Parathyroid adenoma (tissue), 2 donors: ENCODE results near the gene ULBP2.
"Not testable (repeated sequence)": the region's sequence is repeated elsewhere in the genome, so short reads cannot be mapped to it uniquely, and the experiment has no call there.

Experiments
- H2AFZ ChIP-seq: fragments of 300-600 bp; sonication (generic); one replicate; pipeline ENCODE4 v1.7.0; 2017; ENCODE audit warnings: antibody characterized with exemption, mild to moderate bottlenecking
- H3K27ac ChIP-seq: fragments of 300-600 bp; sonication (generic); one replicate; pipeline ENCODE4 v1.7.0; 2017
- H3K27me3 ChIP-seq: fragments of 300-600 bp; sonication (generic); one replicate; pipeline ENCODE4 v1.7.0; 2017; ENCODE audit warnings: low read length; ENCODE audit not compliant: control insufficient read depth, insufficient read depth
- H3K36me3 ChIP-seq: fragments of 300-600 bp; sonication (generic); one replicate; pipeline ENCODE4 v1.7.0; 2017; ENCODE audit warnings: low read length; ENCODE audit not compliant: control insufficient read depth, insufficient read depth
- H3K4me1 ChIP-seq: fragments of 300-600 bp; sonication (generic); one replicate; pipeline ENCODE4 v1.7.0; 2017; ENCODE audit warnings: control low read depth
- H3K4me2 ChIP-seq: fragments of 300-600 bp; sonication (generic); one replicate; pipeline ENCODE4 v1.7.0; 2017; ENCODE audit warnings: low read length
- H3K4me3 ChIP-seq: fragments of 300-600 bp; sonication (generic); one replicate; pipeline ENCODE4 v1.7.0; 2017; ENCODE audit warnings: low read depth, low read length
- H3K79me2 ChIP-seq: fragments of 300-600 bp; sonication (generic); one replicate; pipeline ENCODE4 v1.7.0; 2017; ENCODE audit warnings: control low read depth
- H3K9ac ChIP-seq: fragments of 300-600 bp; sonication (generic); one replicate; pipeline ENCODE4 v1.7.0; 2017; ENCODE audit warnings: mild to moderate bottlenecking
- H3K9me3 ChIP-seq: fragments of 300-600 bp; sonication (generic); one replicate; pipeline ENCODE4 v1.7.0; 2017; ENCODE audit warnings: low read length; ENCODE audit not compliant: control insufficient read depth
- CTCF ChIP-seq: fragments of 300-600 bp; sonication (generic); IDR thresholded peaks from one replicate; pipeline ENCODE4 v1.7.0; 2017; ENCODE audit warnings: antibody characterized with exemption, mild to moderate bottlenecking
- donor health status: primary hyperparathyroidism.

The ULBP2 gene

DNA sequence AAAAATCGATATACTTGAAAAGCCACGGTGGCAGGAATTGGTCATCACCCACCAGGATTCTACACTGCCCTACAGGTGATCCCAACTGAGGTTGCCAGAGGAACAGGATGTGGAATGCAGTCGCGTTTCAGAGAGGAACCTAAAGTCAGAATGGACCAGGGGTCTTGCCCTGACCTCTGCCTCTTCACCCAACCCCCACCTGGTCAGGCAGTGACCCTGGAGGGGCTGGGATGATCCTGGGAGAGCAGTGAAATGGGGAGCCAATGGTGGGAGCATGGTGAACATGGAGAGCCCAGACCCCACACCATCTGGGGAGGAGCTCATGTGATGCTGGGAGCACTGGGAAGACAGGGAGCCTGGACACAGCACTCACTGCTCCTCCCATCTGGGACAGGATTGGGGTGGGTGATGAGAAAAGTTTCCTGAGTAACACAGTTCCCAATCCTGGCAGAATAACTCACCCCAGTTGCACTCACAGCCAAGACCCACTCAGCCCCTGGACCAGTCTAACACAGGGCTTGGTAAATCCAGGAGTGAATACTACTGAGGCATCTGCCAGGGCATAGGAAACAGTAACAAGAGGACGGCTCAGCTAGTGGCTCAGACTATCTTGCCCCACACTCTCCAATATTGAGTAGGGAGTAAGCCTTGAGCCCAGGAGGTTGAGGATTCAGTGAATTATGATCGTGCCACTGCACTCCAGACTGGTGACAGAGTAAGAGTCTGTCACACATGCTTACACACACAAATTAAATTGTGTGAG lies 1.7 kb upstream of the ULBP2 start:
- H2AFZ ChIP-seq = no peak overlapping the region
- peaks cover 3% of the 10 kb centered on the region for H3K4me1 ChIP-seq

DNA sequence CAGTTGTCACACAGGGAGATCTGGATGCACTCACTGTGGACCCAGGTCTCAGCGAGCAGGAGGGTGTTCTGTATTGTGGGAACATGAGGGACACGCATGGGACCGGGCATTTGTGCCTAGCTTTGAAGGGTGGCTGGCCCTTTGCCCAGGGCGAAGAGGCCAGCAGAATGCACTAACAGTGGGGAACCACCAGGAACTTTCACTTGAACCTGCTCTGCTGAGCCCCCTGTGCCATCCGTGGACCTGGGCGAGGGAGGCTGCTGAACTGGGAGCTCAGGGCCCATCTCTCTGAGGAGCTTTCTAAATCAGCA lies 1.2 kb upstream of the ULBP2 start:
- Histone ChIP-seq H3K27me3 (no peaks in the 10 kb centered on the region), H3K4me3 (no peak overlapping the region), H2AFZ (no peak overlapping the region), H3K9me3 (no peaks in the 10 kb centered on the region), H3K4me2 (no peak overlapping the region), H3K4me1 (peaks cover 3% of the 10 kb centered on the region), H3K9ac (no peak overlapping the region), H3K36me3 (no peaks in the 10 kb centered on the region), H3K27ac (no peak overlapping the region), H3K79me2 (no peaks in the 10 kb centered on the region)
- TF ChIP-seq CTCF = no peak

More for the DNA sequence above, 1.7 kb upstream of the ULBP2 start:
- TF ChIP-seq CTCF = no peak
- H3K27me3 ChIP-seq = no peaks in the 10 kb centered on the region
- H3K4me3 ChIP-seq = no peak overlapping the region
- no peak overlapping the region for H3K4me2 ChIP-seq
- no peaks in the 10 kb centered on the region for H3K36me3 ChIP-seq
- H3K9ac ChIP-seq = no peak overlapping the region
- no peak overlapping the region for H3K27ac ChIP-seq
- no peaks in the 10 kb centered on the region for H3K9me3 ChIP-seq
- no peaks in the 10 kb centered on the region for H3K79me2 ChIP-seq

DNA sequence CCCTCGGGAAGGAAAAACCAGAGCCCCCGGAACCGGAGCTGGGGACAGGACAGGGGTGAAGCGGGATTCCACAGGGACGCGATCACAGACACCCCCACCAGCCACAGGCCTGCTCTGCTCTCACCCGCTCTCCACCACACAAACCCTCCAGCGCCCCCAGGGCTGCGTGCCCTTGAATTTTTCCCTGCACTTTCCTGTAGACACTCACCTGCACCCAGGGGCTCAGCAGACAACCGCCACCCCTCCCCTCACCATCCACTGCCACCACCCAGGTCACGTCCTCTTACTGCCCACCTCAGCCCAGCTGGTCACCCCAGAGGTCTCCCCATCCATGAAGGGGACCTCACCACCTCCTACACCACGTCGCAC lies 631 bp downstream of the ULBP2 start:
- Histone ChIP-seq H3K9ac (no peak overlapping the region), H3K36me3 (no peaks in the 10 kb centered on the region), H3K4me2 (peak overlapping the region; percentile 84), H3K4me1 (peaks cover 3% of the 10 kb centered on the region), H3K9me3 (no peaks in the 10 kb centered on the region), H2AFZ (no peak overlapping the region), H3K27me3 (no peaks in the 10 kb centered on the region), H3K27ac (no peak overlapping the region), H3K4me3 (peak overlapping the region; percentile 39), H3K79me2 (no peaks in the 10 kb centered on the region)
- no peak for TF ChIP-seq CTCF

GRCh38 chr6:149943321-149943720 lies 1.5 kb downstream of the ULBP2 start:
- not testable (repeated sequence) for H3K27me3 ChIP-seq, H3K36me3 ChIP-seq, H3K4me1 ChIP-seq, H2AFZ ChIP-seq, H3K9me3 ChIP-seq, H3K9ac ChIP-seq, H3K4me3 ChIP-seq, H3K27ac ChIP-seq, H3K79me2 ChIP-seq, H3K4me2 ChIP-seq

GRCh38 chr6:149945276-149945675 lies 3.5 kb downstream of the ULBP2 start:
- not testable (repeated sequence) for H3K4me1 ChIP-seq, H3K27me3 ChIP-seq, H2AFZ ChIP-seq, H3K27ac ChIP-seq, H3K4me3 ChIP-seq, H3K9me3 ChIP-seq, H3K4me2 ChIP-seq, H3K79me2 ChIP-seq, H3K36me3 ChIP-seq, H3K9ac ChIP-seq

DNA sequence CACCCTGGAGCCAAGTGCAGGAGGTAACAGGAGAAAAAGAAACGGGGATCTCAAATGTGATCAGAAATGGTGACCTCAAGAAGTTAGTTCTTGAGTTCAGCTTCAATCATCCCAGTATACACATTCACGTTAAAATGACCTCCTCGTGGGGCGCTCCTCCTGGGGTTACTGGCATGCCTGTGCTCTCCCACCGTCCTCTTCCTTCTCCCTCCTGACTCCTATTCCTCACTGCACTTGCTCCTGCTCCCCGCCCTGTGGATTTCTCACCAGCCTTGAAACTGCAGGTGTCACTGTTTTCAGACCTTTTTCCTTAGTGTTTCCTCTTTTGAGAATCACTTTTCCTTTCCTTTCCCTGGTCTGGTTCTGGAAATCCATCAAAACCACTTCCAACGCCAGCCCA lies 4.8 kb downstream of the ULBP2 start:
- not testable (repeated sequence) for H3K4me1 ChIP-seq, H3K9ac ChIP-seq, H3K4me2 ChIP-seq, H3K27me3 ChIP-seq, H3K79me2 ChIP-seq, H3K4me3 ChIP-seq, H2AFZ ChIP-seq, H3K9me3 ChIP-seq, H3K36me3 ChIP-seq, H3K27ac ChIP-seq

DNA sequence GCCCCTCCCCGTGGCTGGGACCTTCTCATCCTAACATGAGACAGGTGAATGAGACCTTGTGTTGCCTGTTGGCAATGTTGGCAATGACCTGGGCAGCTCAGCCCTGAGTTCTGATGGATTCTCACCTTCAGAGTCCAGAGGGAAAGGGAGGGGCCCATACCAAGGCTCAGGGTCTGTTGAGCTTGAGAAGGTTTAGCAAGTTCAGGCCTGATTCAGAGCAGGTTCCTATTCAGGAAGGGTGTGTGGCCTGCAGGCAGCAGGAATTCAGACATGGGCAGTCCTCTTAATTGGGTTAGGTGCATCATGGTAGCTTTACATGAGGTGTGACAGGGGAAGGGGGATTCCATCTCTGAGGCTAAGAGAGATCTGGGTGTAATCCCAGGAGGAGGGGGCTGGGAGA lies 5.7 kb downstream of the ULBP2 start:
- not testable (repeated sequence) for H3K36me3 ChIP-seq, H3K27me3 ChIP-seq

More for the DNA sequence above, 5.7 kb downstream of the ULBP2 start:
- H3K9me3 ChIP-seq, H2AFZ ChIP-seq, H3K4me3 ChIP-seq, H3K27ac ChIP-seq, H3K9ac ChIP-seq, H3K79me2 ChIP-seq, H3K4me2 ChIP-seq, H3K4me1 ChIP-seq: not testable (repeated sequence)
